CD8-positive, alpha-beta memory T cell (primary cell): ENCODE data around the gene MBOAT2. TPM values are rescaled to one million over a fixed set of nuclear protein-coding genes. Genes with fewer than 3 reads are reported as not detected.

Source experiments
- CTCF ChIA-PET: fragments of 350-600 bp; sonication (Branson Sonifier 250); formaldehyde crosslinking; loops from one replicate; lab custom pipeline; 2021; ENCODE audit warnings: antibody characterized with exemption; lab: Charles Lee
- POLR2A ChIA-PET: fragments of 350-600 bp; sonication (Branson Sonifier 250); formaldehyde crosslinking; loops from one replicate; lab custom pipeline; 2021; ENCODE audit warnings: antibody characterized with exemption; lab: Charles Lee
- DNase-seq, 5 donors: peaks; one replicate each; pipeline versions ENCODE4 v3.0.0 to v3.0.0-alpha.2; 2020 to 2022; ENCODE audit warnings: mixed read lengths in 1 of 5
- H3K27ac ChIP-seq: one replicate; pipeline ENCODE4 v1.7.0; 2013; ENCODE audit warnings: low read depth, mild to moderate bottlenecking, low read length, moderate library complexity
- H3K27me3 ChIP-seq: 2 replicates; pipeline ENCODE4 v1.7.0; 2013; ENCODE audit warnings: low read length, mild to moderate bottlenecking; ENCODE audit not compliant: insufficient read depth, poor library complexity, severe bottlenecking
- H3K36me3 ChIP-seq: 2 replicates; pipeline ENCODE4 v1.7.0; 2013; ENCODE audit warnings: mild to moderate bottlenecking, low read length, moderate library complexity; ENCODE audit not compliant: insufficient read depth
- H3K4me1 ChIP-seq: 2 replicates; pipeline ENCODE4 v1.7.0; 2013; ENCODE audit warnings: mild to moderate bottlenecking, low read length, moderate library complexity; ENCODE audit not compliant: insufficient read depth
- H3K4me3 ChIP-seq: 2 replicates; pipeline ENCODE4 v1.7.0; 2013; ENCODE audit warnings: mild to moderate bottlenecking, low read length
- H3K9me3 ChIP-seq: 2 replicates; pipeline ENCODE4 v1.7.0; 2013; ENCODE audit warnings: mild to moderate bottlenecking, low read length
- H3K27ac Mint-ChIP-seq, 8 donors: one replicate each; pipeline ENCODE4 v1.8.0; 2020 to 2021; ENCODE audit warnings: mixed read lengths in 8 of 8, mild to moderate bottlenecking in 6 of 8, inconsistent platforms in 3 of 8, moderate library complexity in 3 of 8
- H3K27me3 Mint-ChIP-seq, 2 donors: one replicate each; pipeline ENCODE4 v1.8.0; 2020 to 2021; ENCODE audit warnings: mixed read lengths in 2 of 2, mild to moderate bottlenecking in 1 of 2, moderate library complexity in 1 of 2
- H3K36me3 Mint-ChIP-seq, 3 donors: one replicate each; pipeline ENCODE4 v1.8.0; 2020 to 2021; ENCODE audit warnings: mixed read lengths in 3 of 3, inconsistent platforms in 1 of 3, mild to moderate bottlenecking in 1 of 3
- H3K4me1 Mint-ChIP-seq, 3 donors: one replicate each; pipeline ENCODE4 v1.8.0; 2020 to 2021; ENCODE audit warnings: mixed read lengths in 3 of 3, inconsistent platforms in 1 of 3, mild to moderate bottlenecking in 1 of 3
- H3K4me3 Mint-ChIP-seq, 7 donors: one replicate each; pipeline ENCODE4 v1.8.0; 2020 to 2021; ENCODE audit warnings: mixed read lengths in 7 of 7, mild to moderate bottlenecking in 6 of 7, moderate library complexity in 4 of 7, inconsistent platforms in 2 of 7
- H3K9me3 Mint-ChIP-seq, 5 donors: one replicate each; pipeline ENCODE4 v1.8.0; 2020 to 2022; ENCODE audit warnings: mixed read lengths in 5 of 5, mild to moderate bottlenecking in 3 of 5, moderate library complexity in 2 of 5, inconsistent platforms in 1 of 5
- polyA plus RNA-seq: library from polyadenylated mRNA; unstranded; fragments of 300-500 nt; fragmentation: Illumina TruSeq; gene quantifications from one replicate; pipeline ENCODE4 v1.2.3, GENCODE V29; 2021
- total RNA-seq, 2 experiments: library from RNA; stranded (reverse); gene quantifications; one replicate each; pipeline ENCODE4 v1.2.3, GENCODE V29; 2021

Gene MBOAT2
- total and polyA plus RNA-seq, 3 experiments from 2014 or later = 0.62 to 3.3 (median 3.2) TPM

DNA sequence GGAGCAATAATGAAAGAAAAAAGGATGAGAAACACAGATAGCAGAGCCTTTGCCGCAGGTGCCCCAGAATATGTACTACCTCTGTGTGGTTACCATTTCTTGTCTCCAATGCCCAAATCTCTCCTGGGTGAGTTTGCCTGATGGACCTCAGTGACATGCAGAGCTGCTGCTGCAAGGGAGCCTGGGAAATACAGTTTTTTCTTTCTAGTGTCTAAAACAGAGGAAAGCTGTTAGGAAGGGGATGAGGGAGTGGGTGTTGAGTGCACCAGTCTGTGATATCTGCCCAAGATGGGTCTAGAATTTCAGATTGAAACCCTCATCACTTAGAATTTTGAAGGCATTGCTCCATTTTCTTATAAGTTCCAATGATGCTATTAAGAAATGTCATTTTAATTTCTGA is 9.9 kb upstream of the MBOAT2 start:
- CTCF ChIA-PET = no interaction called here
- POLR2A ChIA-PET = no interaction called here
- no peak overlapping the region for H3K27ac Mint-ChIP-seq
- H3K27me3 Mint-ChIP-seq = peaks cover 15 to 24% of the 10 kb centered on the region in 2 donors
- H3K36me3 ChIP-seq = no peaks in the 10 kb centered on the region
- no peaks in the 10 kb centered on the region for H3K36me3 Mint-ChIP-seq
- no peak for DNase-seq
- no peaks in the 10 kb centered on the region for H3K9me3 ChIP-seq
- H3K9me3 Mint-ChIP-seq = no peaks in the 10 kb centered on the region
- no peaks in the 10 kb centered on the region for H3K27me3 ChIP-seq
- H3K27ac ChIP-seq = no peak overlapping the region
- no peaks in the 10 kb centered on the region for H3K4me1 Mint-ChIP-seq
- no peaks in the 10 kb centered on the region for H3K4me1 ChIP-seq
- H3K4me3 Mint-ChIP-seq = no peak overlapping the region
- H3K4me3 ChIP-seq = no peak overlapping the region

DNA sequence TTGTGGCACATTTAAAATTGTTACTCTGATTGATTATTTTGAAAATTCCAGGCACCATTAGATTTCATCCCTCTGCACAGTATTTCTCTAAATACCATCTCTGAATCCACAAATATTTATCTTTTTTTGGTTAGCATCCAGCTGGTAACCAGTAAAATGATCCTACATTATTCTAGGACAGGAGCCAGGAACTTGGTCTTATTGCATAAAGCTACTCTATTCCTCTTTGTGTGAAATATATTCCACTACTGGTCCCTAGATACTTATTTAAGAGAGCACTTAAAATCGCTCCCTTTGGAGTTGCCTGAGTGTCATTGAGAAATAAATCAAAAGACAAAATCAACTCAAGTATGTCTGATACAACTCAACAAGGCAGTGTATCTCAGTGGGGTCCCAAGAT is 7.4 kb upstream of the MBOAT2 start:
- Mint-ChIP-seq H3K9me3 (no peaks in the 10 kb centered on the region), H3K36me3 (no peaks in the 10 kb centered on the region), H3K27ac (no peak overlapping the region), H3K4me1 (no peaks in the 10 kb centered on the region), H3K27me3 (peaks cover 7 to 11% of the 10 kb centered on the region in 2 donors), H3K4me3 (no peak overlapping the region)
- POLR2A ChIA-PET = no interaction called here
- Histone ChIP-seq H3K4me3 (no peak overlapping the region), H3K27ac (no peak overlapping the region), H3K27me3 (no peaks in the 10 kb centered on the region), H3K4me1 (no peaks in the 10 kb centered on the region), H3K9me3 (no peaks in the 10 kb centered on the region), H3K36me3 (no peaks in the 10 kb centered on the region)
- no peak for DNase-seq
- CTCF ChIA-PET = no interaction called here

DNA sequence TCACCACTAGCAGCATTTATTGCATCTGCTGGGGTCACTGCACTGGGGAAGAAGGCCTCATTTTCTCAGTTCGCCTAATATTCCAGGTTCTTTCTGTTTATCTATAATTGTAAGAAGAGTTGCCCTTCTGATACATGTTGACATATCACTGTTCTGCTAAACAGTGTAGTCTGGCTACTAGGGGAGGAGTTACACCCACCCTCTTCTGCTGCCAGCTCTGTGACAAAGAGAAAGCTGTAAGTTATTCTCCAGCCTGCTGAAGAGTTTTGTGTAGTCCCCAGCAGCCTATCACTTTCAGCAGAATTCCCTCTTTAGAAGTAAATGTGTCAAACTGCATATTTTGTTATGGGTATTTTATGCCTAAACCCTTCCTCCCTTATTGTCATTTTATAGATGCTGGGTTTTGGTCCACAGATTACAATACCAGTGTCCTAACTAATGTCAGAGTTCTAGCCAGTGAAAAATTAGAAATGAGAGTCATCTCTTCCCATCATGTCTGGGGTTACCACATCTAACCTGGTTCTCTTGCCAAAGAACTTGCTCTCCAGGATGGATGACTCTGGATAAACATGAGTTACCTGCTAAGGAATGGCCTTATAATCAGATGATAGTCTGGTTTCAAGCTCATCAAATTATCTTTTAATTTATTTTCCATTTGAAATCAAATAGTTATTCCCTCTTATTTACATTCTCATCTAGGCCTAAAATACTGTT is 5.6 kb upstream of the MBOAT2 start:
- peaks cover 0 to 1% (median 0%) of the 10 kb centered on the region in 3 donors for H3K36me3 Mint-ChIP-seq
- H3K27ac Mint-ChIP-seq = no peak overlapping the region
- H3K4me3 ChIP-seq = no peak overlapping the region
- H3K4me1 Mint-ChIP-seq = peaks cover 2 to 9% (median 6%) of the 10 kb centered on the region in 3 donors
- POLR2A ChIA-PET = no interaction called here
- no peak overlapping the region for H3K4me3 Mint-ChIP-seq
- H3K36me3 ChIP-seq = no peaks in the 10 kb centered on the region
- H3K27me3 ChIP-seq = no peaks in the 10 kb centered on the region
- DNase-seq = no peak
- H3K27ac ChIP-seq = no peak overlapping the region
- peaks cover 6 to 10% of the 10 kb centered on the region in 2 donors for H3K27me3 Mint-ChIP-seq
- H3K9me3 ChIP-seq = no peaks in the 10 kb centered on the region
- H3K9me3 Mint-ChIP-seq = no peaks in the 10 kb centered on the region
- no peaks in the 10 kb centered on the region for H3K4me1 ChIP-seq
- CTCF ChIA-PET = no interaction called here

DNA sequence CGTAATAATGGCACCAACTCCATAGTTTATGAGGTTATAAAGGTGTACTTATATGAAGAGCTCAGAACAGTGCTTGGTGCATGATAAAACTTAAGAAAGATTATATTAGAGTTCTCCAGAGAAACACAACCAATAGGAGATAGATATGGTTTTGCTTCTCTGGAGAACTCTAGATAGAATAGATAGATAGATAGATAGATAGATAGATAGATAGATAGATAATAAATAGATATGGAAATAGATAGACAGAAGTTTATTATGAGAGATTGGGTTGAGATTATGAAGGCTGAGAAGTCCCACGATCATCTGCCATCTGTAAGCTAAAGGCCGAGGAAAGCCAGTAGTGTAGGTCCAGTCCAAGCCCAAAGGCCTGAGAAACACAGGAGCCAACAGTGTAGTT is 2.9 kb upstream of the MBOAT2 start:
- no peak overlapping the region for H3K27ac ChIP-seq
- no peak overlapping the region for H3K4me3 ChIP-seq
- Mint-ChIP-seq H3K9me3 (no peaks in the 10 kb centered on the region), H3K4me3 (peak overlapping the region in 1 of 7 donors; percentile 24), H3K36me3 (peaks cover 0 to 1% (median 0%) of the 10 kb centered on the region in 3 donors), H3K27me3 (peaks cover 6 to 9% of the 10 kb centered on the region in 2 donors), H3K4me1 (peaks cover 7 to 18% (median 14%) of the 10 kb centered on the region in 3 donors), H3K27ac (no peak overlapping the region)
- no peaks in the 10 kb centered on the region for H3K9me3 ChIP-seq
- ChIA-PET CTCF (no interaction called here), POLR2A (no interaction called here)
- no peaks in the 10 kb centered on the region for H3K27me3 ChIP-seq
- no peaks in the 10 kb centered on the region for H3K36me3 ChIP-seq
- H3K4me1 ChIP-seq = peaks cover 4% of the 10 kb centered on the region
- no peak for DNase-seq

DNA sequence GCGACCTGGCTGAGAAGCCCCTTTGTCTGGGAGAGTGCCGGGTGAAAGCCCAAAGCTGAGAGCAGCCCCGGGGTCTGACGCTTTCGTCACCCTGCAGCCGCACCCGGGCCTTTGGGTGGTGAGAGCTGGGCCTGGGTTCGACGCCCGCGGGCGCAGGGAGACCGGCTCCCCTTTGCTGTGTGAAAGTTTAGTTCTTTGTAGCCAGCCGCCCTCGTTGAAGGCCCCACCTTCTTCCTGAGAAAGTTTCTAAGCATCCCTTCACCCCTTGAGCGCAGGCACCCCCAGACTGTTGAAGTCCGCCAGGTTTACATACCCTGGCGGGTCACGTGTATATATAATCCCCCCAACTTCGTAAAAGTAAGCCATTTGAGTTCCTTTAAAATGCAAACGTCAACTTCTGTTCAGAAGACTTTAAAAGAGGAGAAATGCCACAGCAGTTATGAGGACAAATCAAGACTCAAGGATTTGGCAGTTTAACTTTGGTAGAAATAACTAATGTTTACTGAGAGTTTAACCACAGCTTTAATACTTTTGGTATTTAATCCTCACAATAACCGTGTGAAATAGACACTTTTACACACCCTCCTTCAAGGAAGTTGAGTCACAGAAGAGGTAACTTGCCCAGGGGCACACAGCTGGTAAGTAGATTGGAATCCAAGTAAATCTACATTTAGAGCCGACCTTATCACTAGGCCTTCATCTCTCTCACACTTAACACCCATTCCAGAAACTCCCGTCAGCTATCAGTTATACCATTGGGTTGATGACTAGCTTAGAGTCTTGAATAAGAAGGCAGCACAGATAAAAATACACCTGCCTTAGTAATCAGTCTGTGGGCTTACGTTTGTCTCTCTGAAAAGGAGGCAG is 1.1 kb upstream of the MBOAT2 start:
- peaks cover 10 to 21% (median 19%) of the 10 kb centered on the region in 3 donors for H3K4me1 Mint-ChIP-seq
- no peaks in the 10 kb centered on the region for H3K9me3 Mint-ChIP-seq
- no peaks in the 10 kb centered on the region for H3K27me3 ChIP-seq
- peak overlapping the region in 6 of 8 donors; percentile 23 to 82 (median 62) for H3K27ac Mint-ChIP-seq
- H3K27me3 Mint-ChIP-seq = peaks cover 6 to 9% of the 10 kb centered on the region in 2 donors
- H3K36me3 Mint-ChIP-seq = peaks cover 0 to 1% (median 0%) of the 10 kb centered on the region in 3 donors
- peaks cover 4% of the 10 kb centered on the region for H3K4me1 ChIP-seq
- H3K4me3 Mint-ChIP-seq = peak overlapping the region; percentile 77 to 89 (median 83)
- H3K27ac ChIP-seq = peak overlapping the region; percentile 34
- no peaks in the 10 kb centered on the region for H3K36me3 ChIP-seq
- ChIA-PET CTCF (no interaction called here), POLR2A (no interaction called here)
- H3K9me3 ChIP-seq = no peaks in the 10 kb centered on the region
- peak overlapping the region; percentile 48 for H3K4me3 ChIP-seq
- no peak for DNase-seq

DNA sequence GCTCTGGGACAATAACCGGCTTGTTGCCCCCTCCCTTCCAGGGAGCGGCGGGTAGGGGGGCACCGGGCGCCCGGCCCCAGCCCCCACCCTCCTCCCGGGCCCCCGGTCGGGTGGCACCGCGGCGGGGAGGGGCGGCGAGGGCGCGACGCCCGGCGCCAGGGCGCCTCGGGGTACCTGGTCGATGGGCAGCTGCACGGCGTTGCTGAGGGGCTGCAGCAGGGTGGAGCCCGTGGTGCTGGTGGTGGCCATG is 193 bp downstream of the MBOAT2 start:
- H3K36me3 ChIP-seq = no peaks in the 10 kb centered on the region
- POLR2A ChIA-PET = no interaction called here
- Mint-ChIP-seq H3K36me3 (peaks cover 0 to 1% (median 0%) of the 10 kb centered on the region in 3 donors), H3K4me3 (no peak overlapping the region), H3K27me3 (peaks cover 8 to 9% of the 10 kb centered on the region in 2 donors), H3K9me3 (no peaks in the 10 kb centered on the region), H3K4me1 (peaks cover 10 to 21% (median 19%) of the 10 kb centered on the region in 3 donors), H3K27ac (no peak overlapping the region)
- no peak for DNase-seq
- H3K27me3 ChIP-seq = no peaks in the 10 kb centered on the region
- H3K27ac ChIP-seq = no peak overlapping the region
- no peak overlapping the region for H3K4me3 ChIP-seq
- H3K4me1 ChIP-seq = peaks cover 4% of the 10 kb centered on the region
- CTCF ChIA-PET = no interaction called here
- no peaks in the 10 kb centered on the region for H3K9me3 ChIP-seq

DNA sequence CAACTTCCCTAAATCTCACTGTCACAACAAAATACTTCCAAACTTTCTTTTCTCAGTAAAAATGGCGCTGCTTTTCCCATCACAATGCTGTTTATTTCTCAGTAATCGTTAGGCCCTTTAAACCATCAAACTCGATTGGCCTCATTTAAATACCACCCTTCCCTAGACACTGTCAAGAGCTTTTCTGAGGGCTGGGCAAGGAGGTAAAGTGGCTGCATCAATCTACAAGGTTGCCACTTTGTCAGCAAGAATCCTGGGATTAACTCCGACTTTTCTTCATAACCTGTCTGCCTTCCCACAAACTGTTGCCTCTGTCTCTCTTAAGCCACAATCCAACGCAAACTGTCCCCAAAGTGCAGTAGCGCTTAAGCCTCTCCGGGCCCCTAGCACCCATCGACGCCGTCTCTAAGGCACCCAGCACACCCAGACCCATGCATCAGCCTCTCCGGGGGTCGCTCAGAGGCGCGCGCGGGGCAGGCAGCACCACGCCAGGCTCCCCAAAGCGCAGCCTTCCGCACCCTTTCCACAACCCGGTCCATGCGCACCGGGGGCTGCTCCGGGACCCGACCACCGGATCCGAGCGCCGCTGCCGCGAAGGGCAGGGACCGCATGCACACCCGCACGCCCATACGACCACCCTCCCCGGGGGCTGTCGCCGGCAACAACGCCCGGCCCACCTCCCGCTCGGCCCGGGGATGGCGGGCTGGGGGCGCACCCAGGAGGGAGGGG is 683 bp downstream of the MBOAT2 start:
- Mint-ChIP-seq H3K27ac (peak overlapping the region in 4 of 8 donors; percentile 77 to 84 (median 81)), H3K4me1 (peaks cover 10 to 21% (median 19%) of the 10 kb centered on the region in 3 donors), H3K27me3 (peaks cover 8 to 9% of the 10 kb centered on the region in 2 donors), H3K36me3 (peaks cover 0 to 1% (median 0%) of the 10 kb centered on the region in 3 donors), H3K4me3 (peak overlapping the region; percentile 56 to 89 (median 87)), H3K9me3 (no peaks in the 10 kb centered on the region)
- POLR2A ChIA-PET = no interaction called here
- H3K27ac ChIP-seq = no peak overlapping the region
- peaks cover 4% of the 10 kb centered on the region for H3K4me1 ChIP-seq
- peak overlapping the region; percentile 29 for H3K4me3 ChIP-seq
- no peaks in the 10 kb centered on the region for H3K9me3 ChIP-seq
- CTCF ChIA-PET = no interaction called here
- DNase-seq = peak; percentile 2 to 46 (median 2)
- H3K27me3 ChIP-seq = no peaks in the 10 kb centered on the region
- no peaks in the 10 kb centered on the region for H3K36me3 ChIP-seq

DNA sequence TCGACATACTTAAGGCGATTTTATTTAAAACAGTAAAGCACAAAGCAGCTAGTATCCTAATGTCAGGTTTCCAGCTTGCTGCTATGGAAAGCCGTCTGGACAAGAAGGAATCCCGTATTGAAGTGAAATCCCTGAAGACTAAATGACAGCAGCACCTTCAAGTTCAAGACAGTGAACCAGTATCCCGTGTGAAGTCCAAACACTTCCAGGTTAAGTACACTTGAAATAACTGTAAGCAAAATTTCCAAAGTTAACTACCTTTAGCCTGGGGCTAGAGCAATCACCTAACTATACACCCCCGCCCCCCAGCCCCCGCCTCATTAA is 1.2 kb downstream of the MBOAT2 start:
- Mint-ChIP-seq H3K9me3 (no peaks in the 10 kb centered on the region), H3K27me3 (peaks cover 8 to 9% of the 10 kb centered on the region in 2 donors), H3K4me1 (peaks cover 10 to 21% (median 19%) of the 10 kb centered on the region in 3 donors), H3K4me3 (peak overlapping the region; percentile 56 to 89 (median 87)), H3K36me3 (peaks cover 0 to 1% (median 0%) of the 10 kb centered on the region in 3 donors), H3K27ac (peak overlapping the region in 1 of 8 donors; percentile 81)
- ChIA-PET POLR2A (no interaction called here), CTCF (no interaction called here)
- peaks cover 4% of the 10 kb centered on the region for H3K4me1 ChIP-seq
- no peaks in the 10 kb centered on the region for H3K36me3 ChIP-seq
- no peaks in the 10 kb centered on the region for H3K9me3 ChIP-seq
- no peak for DNase-seq
- no peak overlapping the region for H3K27ac ChIP-seq
- H3K27me3 ChIP-seq = no peaks in the 10 kb centered on the region
- no peak overlapping the region for H3K4me3 ChIP-seq
